Cardiac atrium fibroblast (primary cell): ENCODE measurements around the gene OLFM4. TPM values are rescaled to one million over a fixed set of nuclear protein-coding genes. Genes with fewer than 3 reads are reported as not detected.

ENCODE experiments used
- total RNA-seq: library from RNA; depleted of rRNA; stranded (reverse); fragments of >200 nt; gene quantifications from 2 replicates; pipeline ENCODE4 v1.2.3, GENCODE V29; 2015

The OLFM4 gene, protein sequence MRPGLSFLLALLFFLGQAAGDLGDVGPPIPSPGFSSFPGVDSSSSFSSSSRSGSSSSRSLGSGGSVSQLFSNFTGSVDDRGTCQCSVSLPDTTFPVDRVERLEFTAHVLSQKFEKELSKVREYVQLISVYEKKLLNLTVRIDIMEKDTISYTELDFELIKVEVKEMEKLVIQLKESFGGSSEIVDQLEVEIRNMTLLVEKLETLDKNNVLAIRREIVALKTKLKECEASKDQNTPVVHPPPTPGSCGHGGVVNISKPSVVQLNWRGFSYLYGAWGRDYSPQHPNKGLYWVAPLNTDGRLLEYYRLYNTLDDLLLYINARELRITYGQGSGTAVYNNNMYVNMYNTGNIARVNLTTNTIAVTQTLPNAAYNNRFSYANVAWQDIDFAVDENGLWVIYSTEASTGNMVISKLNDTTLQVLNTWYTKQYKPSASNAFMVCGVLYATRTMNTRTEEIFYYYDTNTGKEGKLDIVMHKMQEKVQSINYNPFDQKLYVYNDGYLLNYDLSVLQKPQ
- not detected in 2 replicates for total RNA-seq

DNA sequence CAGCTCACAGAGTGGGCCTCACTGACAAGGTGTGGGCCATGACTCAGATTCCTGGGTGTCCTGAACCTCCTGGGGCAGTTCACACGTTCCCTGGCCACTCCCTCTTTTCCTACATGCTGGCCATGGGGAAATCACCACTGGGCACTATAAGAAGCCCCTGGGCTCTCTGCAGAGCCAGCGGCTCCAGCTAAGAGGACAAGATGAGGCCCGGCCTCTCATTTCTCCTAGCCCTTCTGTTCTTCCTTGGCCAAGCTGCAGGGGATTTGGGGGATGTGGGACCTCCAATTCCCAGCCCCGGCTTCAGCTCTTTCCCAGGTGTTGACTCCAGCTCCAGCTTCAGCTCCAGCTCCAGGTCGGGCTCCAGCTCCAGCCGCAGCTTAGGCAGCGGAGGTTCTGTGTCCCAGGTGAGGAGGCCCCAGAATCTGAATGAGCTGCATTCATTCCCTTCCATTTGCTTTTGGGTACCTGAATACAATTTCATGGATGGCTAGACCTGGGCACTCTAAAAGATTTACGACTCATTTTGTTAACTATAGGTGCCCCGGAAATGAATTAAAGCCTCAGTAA, at the start of gene OLFM4:
Gene OLFM4, plus strand, starts transcription at position 177 of the 567 bp plus-strand sequence. Its CDS starts 24 bp downstream, at position 201.

Other genes with a start within 250 kb of the OLFM4 start
- not detected in 2 replicates for gene PCDH8, start 180.2 kb upstream of the OLFM4 start, total RNA-seq